Vagina (tissue), 2 donors: Measurements from ENCODE around the gene PHC2.

Experiments used
- CTCF ChIP-seq, 3 experiments: fragments of 450-650 bp in 2 of 3; fragments of 200-600 bp in 1 of 3; sonication (generic) in 1 of 3; IDR thresholded peaks; one replicate each; pipeline ENCODE4 v1.5.1; 2017 to 2019; ENCODE audit warnings: antibody characterized with exemption in 3 of 3, mild to moderate bottlenecking in 2 of 3, moderate library complexity in 2 of 3
- POLR2A ChIP-seq, 2 donors: fragments of 450-650 bp; IDR thresholded peaks; one replicate each; pipeline ENCODE4 v1.6.1; 2017; ENCODE audit warnings: antibody characterized with exemption in 2 of 2, mild to moderate bottlenecking in 2 of 2, moderate library complexity in 2 of 2
- POLR2AphosphoS5 ChIP-seq, 2 donors: sonication (generic); formaldehyde crosslinking; IDR thresholded peaks; one replicate each; pipeline ENCODE4 v1.9.0; 2017; ENCODE audit warnings: antibody characterized with exemption in 2 of 2, mild to moderate bottlenecking in 2 of 2, low read depth in 1 of 2; ENCODE audit not compliant: insufficient read depth in 1 of 2

- no peak for TF ChIP-seq POLR2A (IDR thresholded peaks at IDR 0.05)
- TF ChIP-seq CTCF (IDR thresholded peaks at IDR 0.05), result no peak
- no peak for TF ChIP-seq POLR2AphosphoS5 (IDR thresholded peaks at IDR 0.05; ENCODE audit: insufficient read depth in 1 of 2, low read depth in 1 of 2)
These were observed 93.5 kb downstream of the PHC2 start for GRCh38 chr1:33337441-33337840.
